Osteocyte (in vitro differentiated cells): ENCODE measurements around the gene TOR2A. TPM values are rescaled to one million over a fixed set of nuclear protein-coding genes. Genes with fewer than 3 reads are reported as not detected.

ENCODE experiments used
- DNase-seq: peaks from one replicate; pipeline ENCODE4 v3.0.0; 2021; ENCODE audit warnings: mixed read lengths; ENCODE audit not compliant: unreplicated experiment; ENCODE audit errors: extremely low spot score
- H3K27ac Mint-ChIP-seq: one replicate; pipeline ENCODE4 v1.8.0; 2021; ENCODE audit warnings: mild to moderate bottlenecking, mixed read lengths; ENCODE audit not compliant: unreplicated experiment
- H3K27me3 Mint-ChIP-seq: one replicate; pipeline ENCODE4 v1.8.0; 2021; ENCODE audit warnings: mixed read lengths; ENCODE audit not compliant: unreplicated experiment
- H3K36me3 Mint-ChIP-seq: one replicate; pipeline ENCODE4 v1.8.0; 2021; ENCODE audit warnings: mixed read lengths; ENCODE audit not compliant: unreplicated experiment
- H3K4me1 Mint-ChIP-seq: one replicate; pipeline ENCODE4 v1.8.0; 2021; ENCODE audit warnings: mixed read lengths; ENCODE audit not compliant: unreplicated experiment
- H3K4me3 Mint-ChIP-seq: one replicate; pipeline ENCODE4 v1.8.0; 2021; ENCODE audit warnings: mild to moderate bottlenecking, moderate library complexity, mixed read lengths; ENCODE audit not compliant: unreplicated experiment
- H3K9me3 Mint-ChIP-seq: one replicate; pipeline ENCODE4 v1.8.0; 2021; ENCODE audit warnings: mixed read lengths; ENCODE audit not compliant: unreplicated experiment
- CTCF ChIP-seq: fragments of 200-600 bp; sonication (generic); IDR thresholded peaks from 2 replicates; pipeline ENCODE4 v1.5.0; 2021; ENCODE audit warnings: antibody characterized with exemption, mild to moderate bottlenecking, moderate library complexity
- total RNA-seq: library from RNA; stranded (reverse); gene quantifications from 2 replicates; pipeline ENCODE4 v1.2.1, GENCODE V29; 2021

TOR2A gene
- total RNA-seq, 1 donor from 2014 or later: 9.3 TPM

- Mint-ChIP-seq H3K4me1 (peaks cover 11% of the 10 kb centered on the region), H3K27ac (peak overlapping the region; percentile 59), H3K36me3 (peaks cover 6% of the 10 kb centered on the region), H3K27me3 (no peaks in the 10 kb centered on the region), H3K9me3 (no peaks in the 10 kb centered on the region), H3K4me3 (peak overlapping the region; percentile 78)
- no peak for TF ChIP-seq CTCF
- no peak for DNase-seq
Observed at GRCh38 chr9:127734247-127734746, 797 bp downstream of the TOR2A start.

GRCh38 chr9:127733614-127734013 lies 1.5 kb downstream of the TOR2A start:
- no peak for DNase-seq
- H3K4me3 Mint-ChIP-seq: peak overlapping the region; percentile 33
- H3K4me1 Mint-ChIP-seq: peaks cover 11% of the 10 kb centered on the region
- H3K36me3 Mint-ChIP-seq: peaks cover 3% of the 10 kb centered on the region
- no peaks in the 10 kb centered on the region for H3K9me3 Mint-ChIP-seq
- no peaks in the 10 kb centered on the region for H3K27me3 Mint-ChIP-seq
- peak overlapping the region; percentile 23 for H3K27ac Mint-ChIP-seq
- TF ChIP-seq CTCF: no peak

GRCh38 chr9:127732444-127732843 lies 2.6 kb downstream of the TOR2A start:
- peaks cover 11% of the 10 kb centered on the region for H3K4me1 Mint-ChIP-seq

GRCh38 chr9:127731938-127732337 lies 3.2 kb downstream of the TOR2A start:
- Mint-ChIP-seq H3K9me3 (no peaks in the 10 kb centered on the region), H3K27ac (no peak overlapping the region), H3K4me1 (peaks cover 11% of the 10 kb centered on the region), H3K27me3 (no peaks in the 10 kb centered on the region), H3K4me3 (no peak overlapping the region), H3K36me3 (no peaks in the 10 kb centered on the region)
- no peak for TF ChIP-seq CTCF
- no peak for DNase-seq

More at GRCh38 chr9:127732444-127732843, 2.6 kb downstream of the TOR2A start:
- no peaks in the 10 kb centered on the region for H3K9me3 Mint-ChIP-seq
- no peak for DNase-seq
- H3K4me3 Mint-ChIP-seq: no peak overlapping the region
- TF ChIP-seq CTCF: no peak
- no peak overlapping the region for H3K27ac Mint-ChIP-seq
- H3K36me3 Mint-ChIP-seq: no peaks in the 10 kb centered on the region
- H3K27me3 Mint-ChIP-seq: no peaks in the 10 kb centered on the region

- Mint-ChIP-seq H3K27ac (no peak overlapping the region), H3K36me3 (no peaks in the 10 kb centered on the region), H3K27me3 (no peaks in the 10 kb centered on the region), H3K4me1 (peaks cover 8% of the 10 kb centered on the region), H3K4me3 (no peak overlapping the region), H3K9me3 (no peaks in the 10 kb centered on the region)
- DNase-seq: no peak
- no peak for TF ChIP-seq CTCF
Observed at GRCh38 chr9:127730799-127731410, 4.2 kb downstream of the TOR2A start.
